ENCODE results near the gene CEBPG. TPM values are rescaled to one million over a fixed set of nuclear protein-coding genes. Genes with fewer than 3 reads are reported as not detected.

CEBPG gene
- total and polyA plus RNA-seq, 11 donors: 11.8 to 30.7 (median 14.7) TPM

DNA sequence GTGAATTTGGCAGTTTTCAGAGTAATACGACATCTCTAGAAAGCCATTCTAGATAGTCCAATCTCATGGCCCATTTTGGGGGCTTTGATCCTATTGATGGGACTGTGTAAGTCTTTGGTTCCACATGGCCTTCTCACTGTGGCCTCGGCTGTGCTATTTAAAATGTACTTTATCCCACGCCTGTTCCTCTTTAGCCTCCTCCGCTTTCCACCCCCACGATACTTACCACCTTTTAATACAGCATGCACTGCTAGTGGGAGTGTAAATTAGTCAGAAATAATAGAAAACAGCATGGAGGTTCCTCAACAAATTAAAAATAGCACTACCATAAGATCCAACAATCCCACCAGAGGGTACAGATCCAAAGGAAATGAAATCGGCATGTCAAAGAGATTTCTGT, 28.3 kb upstream of the CEBPG start:
- H3K27me3 ChIP-seq: peaks cover 0 to 40% (median 3%) of the 10 kb centered on the region in 9 donors
- intact Hi-C loops (cut with DNase I): no loop called here
- no peak overlapping the region for H3K27ac ChIP-seq
- DNase-seq: no peak
- 90 to 94% (median 91%) methylated on average over 6 of the region's 6 CpGs for WGBS, 4 donors
- TF ChIP-seq, protein P1, sequence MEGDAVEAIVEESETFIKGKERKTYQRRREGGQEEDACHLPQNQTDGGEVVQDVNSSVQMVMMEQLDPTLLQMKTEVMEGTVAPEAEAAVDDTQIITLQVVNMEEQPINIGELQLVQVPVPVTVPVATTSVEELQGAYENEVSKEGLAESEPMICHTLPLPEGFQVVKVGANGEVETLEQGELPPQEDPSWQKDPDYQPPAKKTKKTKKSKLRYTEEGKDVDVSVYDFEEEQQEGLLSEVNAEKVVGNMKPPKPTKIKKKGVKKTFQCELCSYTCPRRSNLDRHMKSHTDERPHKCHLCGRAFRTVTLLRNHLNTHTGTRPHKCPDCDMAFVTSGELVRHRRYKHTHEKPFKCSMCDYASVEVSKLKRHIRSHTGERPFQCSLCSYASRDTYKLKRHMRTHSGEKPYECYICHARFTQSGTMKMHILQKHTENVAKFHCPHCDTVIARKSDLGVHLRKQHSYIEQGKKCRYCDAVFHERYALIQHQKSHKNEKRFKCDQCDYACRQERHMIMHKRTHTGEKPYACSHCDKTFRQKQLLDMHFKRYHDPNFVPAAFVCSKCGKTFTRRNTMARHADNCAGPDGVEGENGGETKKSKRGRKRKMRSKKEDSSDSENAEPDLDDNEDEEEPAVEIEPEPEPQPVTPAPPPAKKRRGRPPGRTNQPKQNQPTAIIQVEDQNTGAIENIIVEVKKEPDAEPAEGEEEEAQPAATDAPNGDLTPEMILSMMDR (IDR thresholded peaks at IDR 0.05): no peak
- no peak for TF ChIP-seq POLR2A (IDR thresholded peaks at IDR 0.05)
- peaks cover 0 to 13% (median 0%) of the 10 kb centered on the region in 12 donors for H3K4me1 ChIP-seq
- H3K9me3 ChIP-seq: no peaks in the 10 kb centered on the region
- no peaks in the 10 kb centered on the region for H3K36me3 ChIP-seq
- H3K4me3 ChIP-seq: no peak overlapping the region
- no peak for ATAC-seq

DNA sequence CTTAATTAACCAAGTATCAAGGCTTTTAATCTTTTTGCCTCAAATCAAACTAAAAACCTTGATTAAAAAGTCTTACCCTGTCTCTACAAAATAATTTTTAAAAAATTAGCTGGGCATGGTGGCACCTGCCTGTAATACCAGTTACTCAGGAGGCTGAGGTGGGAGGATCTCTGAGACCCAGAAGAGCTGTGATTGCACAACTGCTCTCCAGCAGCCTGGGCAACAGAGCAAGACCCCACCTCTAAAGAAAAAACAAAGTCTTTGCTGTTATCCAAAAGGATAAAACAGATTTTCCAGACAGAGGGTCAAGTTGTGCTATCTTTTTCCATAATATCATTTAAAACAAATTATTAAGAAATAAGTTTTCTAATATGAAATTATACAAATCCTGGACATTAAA, 26.8 kb upstream of the CEBPG start:
- Histone ChIP-seq H3K9me3 (no peaks in the 10 kb centered on the region), H3K27ac (no peak overlapping the region), H3K27me3 (peaks cover 0 to 40% (median 3%) of the 10 kb centered on the region in 9 donors), H3K4me3 (no peak overlapping the region), H3K4me1 (peaks cover 0 to 13% (median 0%) of the 10 kb centered on the region in 12 donors), H3K36me3 (no peaks in the 10 kb centered on the region)
- no peak for ATAC-seq
- no peak for DNase-seq
- TF ChIP-seq, protein P1 (IDR thresholded peaks at IDR 0.05): no peak
- no peak for TF ChIP-seq POLR2A (IDR thresholded peaks at IDR 0.05)
- intact Hi-C loops (cut with DNase I): no loop called here

DNA sequence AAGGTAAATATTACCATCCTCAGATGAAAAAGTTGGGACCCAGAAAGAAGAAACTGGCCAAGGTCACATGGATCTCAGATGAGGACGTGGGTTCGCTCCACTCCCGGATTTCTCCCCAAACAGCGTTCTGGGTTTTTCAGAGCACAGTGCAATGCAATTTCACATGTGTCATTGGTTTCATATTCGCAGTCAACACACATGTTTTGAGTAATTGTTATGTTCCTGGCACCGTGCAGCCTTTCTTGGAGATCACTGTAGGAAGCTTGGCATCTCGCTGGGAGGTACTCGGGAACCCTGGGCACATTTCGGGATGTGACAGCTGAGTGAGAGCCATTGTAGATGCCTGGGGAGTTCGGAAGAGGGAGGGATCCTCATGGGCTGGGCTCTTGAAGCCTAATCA, 26.2 kb upstream of the CEBPG start:
- WGBS, 4 donors: 79 to 86% (median 81%) methylated on average over 10 of the region's 10 CpGs
- Histone ChIP-seq H3K4me1 (peaks cover 0 to 13% (median 0%) of the 10 kb centered on the region in 12 donors), H3K4me3 (no peak overlapping the region), H3K9me3 (no peaks in the 10 kb centered on the region), H3K36me3 (no peaks in the 10 kb centered on the region), H3K27ac (no peak overlapping the region), H3K27me3 (peaks cover 0 to 38% (median 3%) of the 10 kb centered on the region in 9 donors)
- ATAC-seq (no peak), DNase-seq (no peak)
- no peak for TF ChIP-seq POLR2A (IDR thresholded peaks at IDR 0.05)
- TF ChIP-seq, protein P1 (IDR thresholded peaks at IDR 0.05): no peak
- intact Hi-C loops (cut with DNase I): no loop called here

DNA sequence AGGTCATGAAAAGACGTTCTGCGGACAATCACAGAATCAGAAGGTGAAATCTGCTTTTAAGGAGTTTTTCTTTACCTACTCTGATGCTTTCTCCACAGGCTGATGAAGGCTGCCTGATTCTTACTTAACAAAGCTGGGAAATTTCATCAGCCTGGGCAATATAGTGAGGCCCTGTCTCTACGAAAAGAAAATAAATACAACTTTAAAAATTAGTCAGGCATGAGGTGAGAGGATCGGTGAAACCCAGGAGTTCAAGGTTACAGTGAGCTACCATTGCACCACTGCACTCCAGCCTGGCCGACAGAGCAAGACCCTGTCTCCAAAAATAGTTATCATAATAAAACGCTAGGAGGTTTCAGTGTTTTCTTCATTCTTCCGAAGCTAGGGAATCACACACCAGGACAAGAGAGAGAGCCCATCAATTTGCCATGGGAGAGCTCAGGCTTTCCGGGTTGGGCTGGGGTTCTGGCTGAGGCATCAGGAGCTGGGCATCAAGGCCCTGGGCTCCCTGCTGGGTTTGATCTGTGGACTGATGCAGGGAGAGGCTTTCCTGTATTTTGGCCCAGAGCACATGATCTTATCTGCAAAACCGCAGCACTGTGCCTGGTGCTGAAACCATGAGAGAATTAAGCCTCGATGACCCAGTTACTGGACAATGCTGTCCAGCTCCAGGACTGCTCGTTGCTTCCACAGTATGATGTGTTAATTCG, 25.1 kb upstream of the CEBPG start:
- Histone ChIP-seq H3K27me3 (peaks cover 0 to 27% (median 3%) of the 10 kb centered on the region in 9 donors), H3K4me3 (no peak overlapping the region), H3K4me1 (peaks cover 0 to 13% (median 0%) of the 10 kb centered on the region in 12 donors), H3K36me3 (no peaks in the 10 kb centered on the region), H3K9me3 (no peaks in the 10 kb centered on the region), H3K27ac (no peak overlapping the region)
- 66 to 72% (median 69%) methylated on average over 12 of the region's 12 CpGs for WGBS, 4 donors
- intact Hi-C loops (cut with DNase I): no loop called here
- DNase-seq (no peak), ATAC-seq (no peak)
- TF ChIP-seq POLR2A (IDR thresholded peaks at IDR 0.05): no peak
- TF ChIP-seq, protein P1 (IDR thresholded peaks at IDR 0.05): no peak

Data from heart left ventricle (tissue), 16 donors.